Measurements from ENCODE around the gene STK10. TPM values are rescaled to one million over a fixed set of nuclear protein-coding genes. Genes with fewer than 3 reads are reported as not detected.

The STK10 gene
- polyA plus RNA-seq, 1 donor (not counting 4 experiments of a cell fraction or from before 2014, with no cell fraction given) = 19.8 TPM

GRCh38 chr5:172186114-172186695 is 1.8 kb downstream of the STK10 start:
- dilution Hi-C loops (cut with MboI; ENCODE audit: extremely low pct_ligation_motif_present, low sequenced_read_pairs) = no loop called here
- TF ChIP-seq, protein P1, sequence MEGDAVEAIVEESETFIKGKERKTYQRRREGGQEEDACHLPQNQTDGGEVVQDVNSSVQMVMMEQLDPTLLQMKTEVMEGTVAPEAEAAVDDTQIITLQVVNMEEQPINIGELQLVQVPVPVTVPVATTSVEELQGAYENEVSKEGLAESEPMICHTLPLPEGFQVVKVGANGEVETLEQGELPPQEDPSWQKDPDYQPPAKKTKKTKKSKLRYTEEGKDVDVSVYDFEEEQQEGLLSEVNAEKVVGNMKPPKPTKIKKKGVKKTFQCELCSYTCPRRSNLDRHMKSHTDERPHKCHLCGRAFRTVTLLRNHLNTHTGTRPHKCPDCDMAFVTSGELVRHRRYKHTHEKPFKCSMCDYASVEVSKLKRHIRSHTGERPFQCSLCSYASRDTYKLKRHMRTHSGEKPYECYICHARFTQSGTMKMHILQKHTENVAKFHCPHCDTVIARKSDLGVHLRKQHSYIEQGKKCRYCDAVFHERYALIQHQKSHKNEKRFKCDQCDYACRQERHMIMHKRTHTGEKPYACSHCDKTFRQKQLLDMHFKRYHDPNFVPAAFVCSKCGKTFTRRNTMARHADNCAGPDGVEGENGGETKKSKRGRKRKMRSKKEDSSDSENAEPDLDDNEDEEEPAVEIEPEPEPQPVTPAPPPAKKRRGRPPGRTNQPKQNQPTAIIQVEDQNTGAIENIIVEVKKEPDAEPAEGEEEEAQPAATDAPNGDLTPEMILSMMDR (optimal IDR thresholded peaks at IDR 0.05 in 1 of 3, IDR thresholded peaks at IDR 0.05 in 1 of 3, conservative IDR thresholded peaks at IDR 0.05 in 1 of 3; ENCODE audit: extremely low read depth in 1 of 3, insufficient read depth in 2 of 3, low read length in 3 of 3) = no peak
- no peak for TF ChIP-seq EZH2 (IDR thresholded peaks at IDR 0.05; ENCODE audit: low read length)
- peaks cover 2% of the 10 kb centered on the region for H3K9me1 ChIP-seq (ENCODE audit: control insufficient read depth, extremely low read depth, insufficient read depth, low read length)
- H3K9me3 ChIP-seq (ENCODE audit: control insufficient read depth, low read depth, low read length) = no peaks in the 10 kb centered on the region
- H3K79me2 ChIP-seq (ENCODE audit: control insufficient read depth, insufficient read depth, low read length) = peaks cover 50% of the 10 kb centered on the region
- FAIRE-seq (no peak), DNase-seq (ENCODE audit: low read depth, low spot score) (no peak)
- peaks cover 1 to 3% of the 10 kb centered on the region in 2 experiments for H3K36me3 ChIP-seq (ENCODE audit: control insufficient read depth in 2 of 2, extremely low read depth in 1 of 2, insufficient read depth in 2 of 2, low read length in 2 of 2)
- no peaks in the 10 kb centered on the region for H3K27me3 ChIP-seq (ENCODE audit: control insufficient read depth, extremely low read depth, insufficient read depth, low read length)
- peak overlapping the region; percentile 94 for H3K27ac ChIP-seq (ENCODE audit: control insufficient read depth, insufficient read depth, low read length)
- peak overlapping the region; percentile 97 for H3K4me2 ChIP-seq (ENCODE audit: control insufficient read depth, extremely low read depth, insufficient read depth, low read depth, low read length)
- peak overlapping the region; percentile 97 to 99 (median 97) for H3K4me3 ChIP-seq (ENCODE audit: control insufficient read depth in 2 of 3, extremely low read depth in 1 of 3, insufficient read depth in 2 of 3, low read depth in 1 of 3, low read length in 3 of 3)
- peak overlapping the region; percentile 92 for H3K9ac ChIP-seq (ENCODE audit: control insufficient read depth, extremely low read depth, insufficient read depth, low read length)
- H2AFZ ChIP-seq (ENCODE audit: control insufficient read depth, low read length) = no peak overlapping the region
- H3K4me1 ChIP-seq (ENCODE audit: control insufficient read depth, extremely low read depth, insufficient read depth, low read length) = peaks cover 17% of the 10 kb centered on the region
- peaks cover 5% of the 10 kb centered on the region for H4K20me1 ChIP-seq (ENCODE audit: control insufficient read depth, extremely low read depth, insufficient read depth, low read length)

DNA sequence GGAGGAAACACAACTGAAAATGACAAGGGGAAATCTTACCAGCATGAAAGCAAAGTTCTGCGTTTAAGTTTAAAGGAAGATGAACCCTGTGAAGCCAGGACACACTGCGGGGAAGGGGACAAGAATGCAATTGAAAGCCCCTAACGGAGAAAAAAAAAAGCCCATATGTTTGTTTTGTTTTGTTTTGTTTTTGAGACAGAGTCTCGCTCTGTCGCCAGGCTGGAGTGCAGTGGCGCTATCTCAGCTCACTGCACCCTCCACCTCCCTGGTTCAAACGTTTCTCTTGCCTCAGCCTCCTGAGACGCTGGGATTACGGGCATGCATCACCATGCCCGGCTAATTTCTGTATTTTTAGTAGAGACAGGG is 2.9 kb downstream of the STK10 start:
- Histone ChIP-seq H3K9me1 (ENCODE audit: control insufficient read depth, extremely low read depth, insufficient read depth, low read length) (peaks cover 2% of the 10 kb centered on the region), H3K4me2 (ENCODE audit: control insufficient read depth, extremely low read depth, insufficient read depth, low read depth, low read length) (peak overlapping the region; percentile 97), H3K4me3 (ENCODE audit: control insufficient read depth in 2 of 3, extremely low read depth in 1 of 3, insufficient read depth in 2 of 3, low read depth in 1 of 3, low read length in 3 of 3) (no peak overlapping the region), H3K9me3 (ENCODE audit: control insufficient read depth, low read depth, low read length) (no peaks in the 10 kb centered on the region), H3K79me2 (ENCODE audit: control insufficient read depth, insufficient read depth, low read length) (peaks cover 56% of the 10 kb centered on the region), H2AFZ (ENCODE audit: control insufficient read depth, low read length) (no peak overlapping the region), H3K27me3 (ENCODE audit: control insufficient read depth, extremely low read depth, insufficient read depth, low read length) (no peaks in the 10 kb centered on the region), H3K27ac (ENCODE audit: control insufficient read depth, insufficient read depth, low read length) (no peak overlapping the region), H3K9ac (ENCODE audit: control insufficient read depth, extremely low read depth, insufficient read depth, low read length) (no peak overlapping the region), H4K20me1 (ENCODE audit: control insufficient read depth, extremely low read depth, insufficient read depth, low read length) (peaks cover 5% of the 10 kb centered on the region), H3K4me1 (ENCODE audit: control insufficient read depth, extremely low read depth, insufficient read depth, low read length) (peaks cover 20% of the 10 kb centered on the region), H3K36me3 (ENCODE audit: control insufficient read depth in 2 of 2, extremely low read depth in 1 of 2, insufficient read depth in 2 of 2, low read length in 2 of 2) (peaks cover 3% of the 10 kb centered on the region in 2 experiments)
- no peak for TF ChIP-seq EZH2 (IDR thresholded peaks at IDR 0.05; ENCODE audit: low read length)
- TF ChIP-seq, protein P1 (optimal IDR thresholded peaks at IDR 0.05 in 1 of 3, IDR thresholded peaks at IDR 0.05 in 1 of 3, conservative IDR thresholded peaks at IDR 0.05 in 1 of 3; ENCODE audit: extremely low read depth in 1 of 3, insufficient read depth in 2 of 3, low read length in 3 of 3) = no peak
- no peak for FAIRE-seq
- no peak for DNase-seq (ENCODE audit: low read depth, low spot score)
- dilution Hi-C loops (cut with MboI; ENCODE audit: extremely low pct_ligation_motif_present, low sequenced_read_pairs) = no loop called here
